Subcutaneous adipose tissue (tissue), 4 donors: ENCODE measurements around the gene GPT2. TPM values are rescaled to one million over a fixed set of nuclear protein-coding genes. Genes with fewer than 3 reads are reported as not detected.

Experiments used
- total RNA-seq, 4 donors: library from RNA; depleted of rRNA; stranded (reverse); fragments of >200 nt; gene quantifications; one replicate each; pipeline ENCODE4 v1.1.0, GENCODE V29; 2016
- TF ChIP-seq, protein P1 (sequence below): fragments of 450-650 bp; IDR thresholded peaks from one replicate; pipeline ENCODE4 v1.5.1; 2016; ENCODE audit warnings: low read depth, mild to moderate bottlenecking, control low read depth, antibody characterized with exemption, moderate library complexity

The GPT2 gene
- total RNA-seq, 4 donors from 2014 or later: 35.5 to 291 (median 52.1) TPM

- TF ChIP-seq, protein P1, sequence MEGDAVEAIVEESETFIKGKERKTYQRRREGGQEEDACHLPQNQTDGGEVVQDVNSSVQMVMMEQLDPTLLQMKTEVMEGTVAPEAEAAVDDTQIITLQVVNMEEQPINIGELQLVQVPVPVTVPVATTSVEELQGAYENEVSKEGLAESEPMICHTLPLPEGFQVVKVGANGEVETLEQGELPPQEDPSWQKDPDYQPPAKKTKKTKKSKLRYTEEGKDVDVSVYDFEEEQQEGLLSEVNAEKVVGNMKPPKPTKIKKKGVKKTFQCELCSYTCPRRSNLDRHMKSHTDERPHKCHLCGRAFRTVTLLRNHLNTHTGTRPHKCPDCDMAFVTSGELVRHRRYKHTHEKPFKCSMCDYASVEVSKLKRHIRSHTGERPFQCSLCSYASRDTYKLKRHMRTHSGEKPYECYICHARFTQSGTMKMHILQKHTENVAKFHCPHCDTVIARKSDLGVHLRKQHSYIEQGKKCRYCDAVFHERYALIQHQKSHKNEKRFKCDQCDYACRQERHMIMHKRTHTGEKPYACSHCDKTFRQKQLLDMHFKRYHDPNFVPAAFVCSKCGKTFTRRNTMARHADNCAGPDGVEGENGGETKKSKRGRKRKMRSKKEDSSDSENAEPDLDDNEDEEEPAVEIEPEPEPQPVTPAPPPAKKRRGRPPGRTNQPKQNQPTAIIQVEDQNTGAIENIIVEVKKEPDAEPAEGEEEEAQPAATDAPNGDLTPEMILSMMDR: no peak
These were observed 19.2 kb downstream of the GPT2 start for GRCh38 chr16:46903255-46903905.

- TF ChIP-seq, protein P1: no peak
These were observed 20.3 kb downstream of the GPT2 start for GRCh38 chr16:46904471-46904870.

GRCh38 chr16:46906360-46907060 is 22.3 kb downstream of the GPT2 start:
- TF ChIP-seq, protein P1: no peak

DNA sequence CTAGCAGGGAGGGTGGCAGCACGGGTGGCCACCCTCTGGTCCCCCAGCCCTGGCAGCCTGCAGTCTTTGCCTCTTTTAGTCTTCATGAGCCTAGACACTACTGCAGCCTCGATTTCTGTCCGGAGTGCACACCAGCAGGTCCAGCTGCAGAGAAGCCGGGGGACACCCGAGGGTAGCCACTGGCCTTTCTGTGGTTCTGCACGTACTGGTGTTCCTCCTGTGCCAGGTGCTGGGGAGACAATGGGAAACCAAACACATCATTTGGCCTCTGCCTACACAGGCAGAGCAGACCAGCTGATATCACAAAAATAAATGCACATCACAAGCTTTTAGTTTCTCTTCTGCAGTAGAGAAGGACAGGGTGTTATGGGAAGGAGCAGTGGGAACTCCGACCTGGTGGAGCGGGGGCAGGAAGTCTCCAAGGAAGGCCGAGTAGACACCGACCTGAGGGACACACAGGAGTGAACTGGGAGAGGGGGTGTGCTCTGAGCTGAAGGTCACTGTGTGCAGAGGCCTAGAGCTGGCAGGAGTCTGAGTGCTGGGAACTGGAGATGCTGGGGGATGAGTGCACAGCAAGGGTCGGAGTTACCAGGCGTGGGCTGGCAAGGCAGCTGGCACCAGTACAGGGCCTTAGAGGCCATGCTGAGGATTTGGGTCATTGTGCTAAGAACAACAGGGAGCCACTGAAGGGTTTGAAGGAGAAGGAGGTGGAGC is 23.1 kb downstream of the GPT2 start:
- TF ChIP-seq, protein P1: no peak

DNA sequence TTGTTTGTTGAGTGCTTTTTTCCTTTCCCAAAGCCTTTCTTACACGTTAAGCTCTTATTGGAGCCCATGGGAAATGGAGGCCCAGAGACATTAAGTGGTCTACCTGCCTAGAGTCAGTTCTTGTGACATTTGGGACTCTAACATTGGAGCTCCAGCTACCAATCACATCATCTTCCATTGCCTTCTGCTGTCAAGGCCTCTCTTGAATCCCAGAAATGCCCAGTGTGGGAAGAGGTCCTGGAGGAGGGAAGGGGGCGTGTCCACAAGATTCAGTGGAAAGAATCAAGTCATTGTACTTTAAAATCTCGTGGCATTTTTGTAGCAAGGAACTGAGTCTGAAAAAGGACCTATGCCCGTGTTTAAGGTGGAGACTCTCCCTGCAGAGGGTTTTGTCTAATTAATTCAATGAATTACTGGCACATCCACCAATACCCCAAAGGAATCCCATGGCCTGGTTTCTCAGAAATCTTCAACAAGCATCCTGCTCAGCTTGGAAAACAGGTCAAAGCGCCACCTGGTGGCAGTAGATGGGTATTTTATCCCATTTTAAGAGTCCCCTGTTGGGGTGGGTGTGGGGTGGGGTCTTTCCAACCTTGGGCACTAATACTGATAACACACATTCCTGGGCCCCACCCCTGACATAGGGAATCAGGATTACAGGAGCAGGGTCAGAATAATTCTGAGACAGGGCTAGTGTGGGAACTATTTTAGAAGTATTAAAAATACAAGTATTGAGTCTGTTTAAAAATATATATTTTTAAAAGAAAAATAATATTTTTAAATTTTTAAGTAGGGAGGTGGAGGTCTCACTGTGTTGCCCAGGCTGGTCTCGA is 24.6 kb downstream of the GPT2 start:
- TF ChIP-seq, protein P1: no peak

- TF ChIP-seq, protein P1: no peak
These were observed 26.9 kb downstream of the GPT2 start for GRCh38 chr16:46911038-46911437.
